Measurements from ENCODE around the gene SSPN. TPM values are rescaled to one million over a fixed set of nuclear protein-coding genes. Genes with fewer than 3 reads are reported as not detected.

The SSPN gene
- total RNA-seq, 2 donors from 2014 or later: 3.3 to 6.7 TPM

GRCh38 chr12:26182377-26182776 is 13.0 kb upstream of the SSPN start:
- TF ChIP-seq POLR2A (IDR thresholded peaks at IDR 0.05) (no peak), CTCF (IDR thresholded peaks at IDR 0.05) (no peak)
- Histone ChIP-seq H3K36me3 (replicated peaks in 1 of 2; ENCODE audit: insufficient read depth in 1 of 2, low read depth in 2 of 2) (no peaks in the 10 kb centered on the region), H3K27me3 (no peaks in the 10 kb centered on the region), H3K27ac (no peak overlapping the region), H3K4me3 (no peak overlapping the region), H3K9me3 (no peaks in the 10 kb centered on the region), H3K4me1 (peaks cover 3% of the 10 kb centered on the region)
- ATAC-seq (no peak), DNase-seq (no peak)
- intact Hi-C loops (cut with DNase I): no loop called here
- 72 to 75% methylated on average over 2 of the region's 2 CpGs for WGBS, 2 donors

DNA sequence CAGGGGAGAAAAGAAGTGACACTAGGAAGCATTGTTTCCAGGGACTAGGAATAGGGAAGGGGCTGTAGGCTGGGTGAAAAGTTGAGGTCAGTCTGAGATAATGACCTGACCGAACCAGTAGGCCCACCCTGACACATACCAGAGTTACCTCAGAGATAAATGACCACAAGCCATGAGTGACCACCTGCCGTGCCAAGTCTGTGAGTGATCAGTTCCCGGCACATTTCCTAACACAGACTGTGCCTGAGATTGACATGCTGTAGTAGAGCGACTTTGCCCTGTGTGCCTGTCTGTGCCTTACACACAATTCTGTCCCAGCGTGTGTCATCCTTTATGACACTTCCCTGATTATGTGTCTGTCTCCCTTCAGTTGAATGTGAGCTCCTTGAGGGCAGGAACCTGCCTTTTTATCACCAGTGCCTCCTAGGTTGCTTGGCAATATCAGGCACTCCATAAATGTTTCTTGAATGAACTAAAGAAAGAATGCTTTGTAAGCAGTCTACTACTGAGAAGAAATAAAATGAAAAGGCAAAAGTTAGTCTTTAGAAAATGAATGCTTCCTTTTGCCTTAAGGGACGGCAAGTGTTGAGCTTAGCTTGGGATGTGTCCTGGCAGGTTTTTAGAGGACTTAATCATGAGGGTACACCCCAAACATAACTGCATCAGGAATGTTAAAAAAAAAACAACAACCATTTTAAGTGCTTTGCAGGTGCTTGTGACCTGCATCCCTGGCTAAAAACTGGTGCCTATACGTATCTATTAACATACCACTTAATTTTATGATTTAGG is 9.6 kb upstream of the SSPN start:
- Histone ChIP-seq H3K27ac (peak overlapping the region; percentile 28 to 59 (median 46)), H3K4me1 (peaks cover 3% of the 10 kb centered on the region), H3K9me3 (no peaks in the 10 kb centered on the region), H3K36me3 (replicated peaks in 1 of 2; ENCODE audit: insufficient read depth in 1 of 2, low read depth in 2 of 2) (no peaks in the 10 kb centered on the region), H3K4me3 (no peak overlapping the region), H3K27me3 (no peaks in the 10 kb centered on the region)
- DNase-seq: peak in 3 of 4 donors; percentile 28 to 49 (median 37)
- ATAC-seq: peak; percentile 78
- TF ChIP-seq POLR2A (IDR thresholded peaks at IDR 0.05): no peak
- TF ChIP-seq CTCF (IDR thresholded peaks at IDR 0.05): no peak
- intact Hi-C loops (cut with DNase I): no loop called here
- 61% methylated on average over 7 of the region's 7 CpGs for WGBS, 2 donors

DNA sequence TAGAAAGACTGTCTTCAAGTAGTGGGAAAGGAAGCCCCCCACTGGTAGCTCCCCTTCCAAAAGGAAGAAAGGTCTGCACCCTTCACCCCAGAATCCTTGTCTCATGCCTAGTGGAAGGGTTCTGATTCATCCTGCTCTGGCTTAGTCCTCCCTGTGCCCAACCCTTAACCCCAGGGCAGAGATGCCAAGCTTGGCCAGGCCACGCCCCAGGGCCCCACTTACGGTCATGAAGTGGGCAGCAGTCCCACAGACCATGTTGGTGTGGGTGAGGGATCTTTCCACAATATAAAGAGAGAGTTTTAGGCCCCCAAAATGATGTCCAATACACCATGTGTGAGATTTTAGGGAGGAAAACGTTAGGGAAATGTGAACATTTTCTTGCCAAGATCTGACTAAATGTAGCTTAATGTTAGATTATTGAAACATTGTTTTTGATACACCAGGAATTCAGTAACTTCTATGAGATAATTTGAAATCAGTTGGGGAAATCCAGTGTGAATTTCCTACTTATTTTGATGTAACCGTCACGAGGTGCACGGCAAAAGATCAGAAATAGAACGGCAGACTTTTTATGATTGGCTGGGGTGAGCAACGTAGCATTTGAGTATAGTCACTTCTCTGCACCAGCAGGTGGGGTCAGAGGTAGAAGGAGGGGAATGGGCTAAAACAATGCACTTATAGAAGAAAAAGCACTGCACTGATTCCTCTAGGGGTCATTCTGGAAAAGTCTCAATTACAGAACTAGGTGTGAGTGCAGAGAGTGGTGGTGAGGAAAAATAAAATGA is 8.2 kb upstream of the SSPN start:
- H3K27ac ChIP-seq: no peak overlapping the region
- ATAC-seq: no peak
- peak in 1 of 7 experiments; percentile 6 for TF ChIP-seq CTCF (IDR thresholded peaks at IDR 0.05)
- TF ChIP-seq POLR2A (IDR thresholded peaks at IDR 0.05): no peak
- H3K36me3 ChIP-seq (replicated peaks in 1 of 2; ENCODE audit: insufficient read depth in 1 of 2, low read depth in 2 of 2): no peaks in the 10 kb centered on the region
- no peaks in the 10 kb centered on the region for H3K9me3 ChIP-seq
- H3K4me3 ChIP-seq: no peak overlapping the region
- intact Hi-C loops (cut with DNase I): no loop called here
- DNase-seq: no peak
- no peaks in the 10 kb centered on the region for H3K27me3 ChIP-seq
- peaks cover 3% of the 10 kb centered on the region for H3K4me1 ChIP-seq
- 49 to 54% methylated on average over 8 of the region's 8 CpGs for WGBS, 2 donors

GRCh38 chr12:26188127-26188526 is 7.2 kb upstream of the SSPN start:
- 4 to 32% methylated on average over 1 of the region's 1 CpG for WGBS, 2 donors
- no peak for DNase-seq
- peaks cover 3% of the 10 kb centered on the region for H3K4me1 ChIP-seq
- no peaks in the 10 kb centered on the region for H3K27me3 ChIP-seq
- no peak overlapping the region for H3K4me3 ChIP-seq
- no peak for ATAC-seq
- intact Hi-C loops (cut with DNase I): no loop called here
- H3K9me3 ChIP-seq: no peaks in the 10 kb centered on the region
- TF ChIP-seq POLR2A (IDR thresholded peaks at IDR 0.05): no peak
- no peak for TF ChIP-seq CTCF (IDR thresholded peaks at IDR 0.05)
- no peak overlapping the region for H3K27ac ChIP-seq
- no peaks in the 10 kb centered on the region for H3K36me3 ChIP-seq (replicated peaks in 1 of 2; ENCODE audit: insufficient read depth in 1 of 2, low read depth in 2 of 2)
